HCT116 (cell line): ENCODE measurements around the gene CALHM3. TPM values are rescaled to one million over a fixed set of nuclear protein-coding genes. Genes with fewer than 3 reads are reported as not detected.

Experiments
- ATAC-seq: fragments of 200-7000 bp; cut with Tn5 transposase; 2 replicates; pipeline ENCODE4 v1.9.1; 2020; ENCODE audit warnings: mild to moderate bottlenecking, moderate library complexity
- BruUV-seq: library from RNA; stranded (reverse); fragments of 400-500 nt; replicated peaks from 2 replicates; lab custom pipeline; 2021; lab: Mats Ljungman, UMichigan
- CTCF ChIA-PET: fragments of 300-600 bp; sonication (Branson Sonifier 250); formaldehyde crosslinking; loops from one replicate; lab custom pipeline; 2021; ENCODE audit warnings: antibody characterized with exemption; lab: Charles Lee
- POLR2A ChIA-PET: fragments of 300-600, 350-600 bp; sonication (Branson Sonifier 250); formaldehyde crosslinking; loops from one replicate; lab custom pipeline; 2021; ENCODE audit warnings: antibody characterized with exemption; lab: Charles Lee
- RAD21 ChIA-PET, 2 experiments: fragments of 300-600 bp; sonication (Branson Sonifier 250); formaldehyde crosslinking; loops; one replicate each; lab custom pipeline; 2023; ENCODE audit warnings: low total read pairs in 2 of 2; ENCODE audit not compliant: uncharacterized antibody in 2 of 2, unreplicated experiment in 2 of 2, low non-redundant PET in 1 of 2; lab: Charles Lee
- DNase-seq: peaks from one replicate; pipeline ENCODE4 v3.0.0-alpha.2; 2010; ENCODE audit warnings: low read depth, low spot score
- H2AFZ ChIP-seq: fragments of 200-600 bp; shearing (Covaris generic), sonication (generic); 2 replicates; pipeline ENCODE4 v1.6.1; 2017; ENCODE audit warnings: low read depth, mixed run types, mixed read lengths, antibody characterized with exemption, low read length; ENCODE audit not compliant: poor library complexity, severe bottlenecking
- H3K27ac ChIP-seq: 2 replicates; pipeline ENCODE4 v1.5.1; 2012; ENCODE audit warnings: low read depth, low read length
- H3K27me3 ChIP-seq: fragments of 200-600 bp; sonication (generic); 2 replicates; pipeline ENCODE4 v1.6.1; 2016; ENCODE audit warnings: mixed run types, low read length, mixed read lengths; ENCODE audit not compliant: insufficient read depth
- H3K36me3 ChIP-seq, 2 experiments: fragments of 200-500 bp in 1 of 2; fragments of 200-600 bp in 1 of 2; sonication (Bioruptor generic) in 1 of 2; sonication (generic) in 1 of 2; 2 replicates each; pipeline versions ENCODE4 v1.5.1 to v1.6.1; 2014 to 2016; ENCODE audit warnings: low read length in 2 of 2, inconsistent platforms in 1 of 2, mixed read lengths in 1 of 2, mixed run types in 1 of 2; ENCODE audit not compliant: insufficient read depth in 2 of 2, control insufficient read depth in 1 of 2
- H3K4me1 ChIP-seq, 2 experiments: fragments of 200-600 bp in 1 of 2; sonication (generic) in 1 of 2; 2 replicates each; pipeline versions ENCODE4 v1.5.1 to v1.6.1; 2012 to 2017; ENCODE audit warnings: low read length in 2 of 2, inconsistent platforms in 1 of 2, mild to moderate bottlenecking in 1 of 2, mixed read lengths in 1 of 2, mixed run types in 1 of 2, moderate library complexity in 1 of 2; ENCODE audit not compliant: insufficient read depth in 2 of 2, control insufficient read depth in 1 of 2
- H3K4me2 ChIP-seq: fragments of 200-600 bp; sonication (generic); 2 replicates; pipeline ENCODE4 v1.6.1; 2017; ENCODE audit warnings: mixed run types, low read length, mixed read lengths
- H3K4me3 ChIP-seq, 2 experiments: fragments of 200-600 bp in 1 of 2; sonication (generic) in 1 of 2; replicated peaks in 1 of 2; 2 replicates each; pipeline ENCODE4 v1.5.1; 2011 to 2016; ENCODE audit warnings: low read length in 2 of 2, control low read depth in 1 of 2, low read depth in 1 of 2, mild to moderate bottlenecking in 1 of 2, mixed read lengths in 1 of 2, mixed run types in 1 of 2
- H3K79me2 ChIP-seq: fragments of 200-600 bp; sonication (generic); 2 replicates; pipeline ENCODE4 v1.6.1; 2017; ENCODE audit warnings: mild to moderate bottlenecking, mixed run types, low read length, moderate library complexity, mixed read lengths; ENCODE audit not compliant: insufficient read depth
- H3K9ac ChIP-seq: fragments of 200-600 bp; sonication (generic); 2 replicates; pipeline ENCODE4 v1.6.1; 2016; ENCODE audit warnings: low read length, mixed read lengths
- H3K9me2 ChIP-seq: fragments of 200-600 bp; sonication (generic), shearing (Covaris generic); 2 replicates; pipeline ENCODE4 v1.6.1; 2017; ENCODE audit warnings: mixed run types, mild to moderate bottlenecking, moderate library complexity; ENCODE audit not compliant: insufficient read depth
- H3K9me3 ChIP-seq, 2 experiments: fragments of 200-500 bp in 1 of 2; fragments of 200-600 bp in 1 of 2; sonication (Bioruptor generic) in 1 of 2; sonication (generic) in 1 of 2; 2 replicates each; pipeline ENCODE4 v1.6.1; 2014 to 2017; ENCODE audit warnings: low read length in 2 of 2, mixed read lengths in 2 of 2, inconsistent platforms in 1 of 2, low read depth in 1 of 2, mild to moderate bottlenecking in 1 of 2, mixed run types in 1 of 2, moderate library complexity in 1 of 2; ENCODE audit not compliant: control insufficient read depth in 1 of 2, insufficient read depth in 1 of 2
- H4K20me1 ChIP-seq: fragments of 200-600 bp; sonication (generic), shearing (Covaris generic); 2 replicates; pipeline ENCODE4 v1.6.1; 2017; ENCODE audit warnings: mixed run types, mild to moderate bottlenecking, moderate library complexity; ENCODE audit not compliant: insufficient read depth
- ATF3 ChIP-seq: IDR thresholded peaks from 2 replicates; pipeline ENCODE4 v1.6.1; 2012
- CBX3 ChIP-seq: IDR thresholded peaks from 2 replicates; pipeline ENCODE4 v1.6.1; 2012; ENCODE audit warnings: low read depth
- FOSL1 ChIP-seq: IDR thresholded peaks from 2 replicates; pipeline ENCODE4 v1.6.1; 2012; ENCODE audit warnings: low read depth
- POLR2AphosphoS5 ChIP-seq: IDR thresholded peaks from 2 replicates; pipeline ENCODE4 v1.6.1; 2011; ENCODE audit warnings: mild to moderate bottlenecking, low read depth, low read length, moderate library complexity
- REST ChIP-seq: IDR thresholded peaks from 2 replicates; pipeline ENCODE4 v1.6.1; 2012; ENCODE audit warnings: low read depth
- SP1 ChIP-seq: IDR thresholded peaks from 2 replicates; pipeline ENCODE4 v1.6.1; 2012; ENCODE audit warnings: low read depth
- SRF ChIP-seq: IDR thresholded peaks from 2 replicates; pipeline ENCODE4 v1.6.1; 2012; ENCODE audit warnings: low read depth
- YY1 ChIP-seq: IDR thresholded peaks from 2 replicates; pipeline ENCODE4 v1.6.1; 2011; ENCODE audit warnings: low read length, low read depth, moderate library complexity, mild to moderate bottlenecking; ENCODE audit not compliant: insufficient replicate concordance; ENCODE audit errors: extremely low read depth
- ZNF274 ChIP-seq: fragments of 200-500 bp; sonication (Bioruptor generic); IDR thresholded peaks from 2 replicates; pipeline ENCODE4 v1.6.1; 2014; ENCODE audit warnings: mild to moderate bottlenecking, low read depth, low read length, inconsistent platforms
- intact Hi-C: fragments of 100-400 bp; cut with micrococcal nuclease; formaldehyde crosslinking; loops from 2 replicates; pipeline ENCODE4 v1.10.0; 2022
- total RNA-seq: library from RNA; stranded (reverse); gene quantifications from one replicate; pipeline ENCODE4 v1.2.1, GENCODE V29; 2021; ENCODE audit not compliant: unreplicated experiment

The CALHM3 gene
- total RNA-seq, 1 experiment from 2014 or later: 0.49 TPM

DNA sequence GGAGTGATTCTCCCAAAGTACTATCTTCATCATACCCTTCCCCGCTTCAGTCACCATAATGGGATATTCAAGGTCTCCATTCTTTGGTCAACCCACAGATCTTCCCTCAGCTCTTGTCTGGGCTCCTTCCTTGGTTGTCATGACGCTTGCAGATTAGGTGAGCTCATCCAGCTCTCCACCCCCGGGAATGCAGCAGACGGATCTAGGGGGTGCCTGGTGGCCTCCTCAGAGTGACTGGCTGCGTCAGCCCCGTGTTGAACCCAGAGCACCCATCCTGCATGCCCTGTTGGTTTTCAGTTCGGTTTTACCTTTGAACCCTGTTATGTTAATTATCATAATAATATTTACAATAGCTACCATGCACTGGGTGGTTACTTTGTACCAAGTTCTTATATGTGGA is 20.8 kb upstream of the CALHM3 start:
- no peaks in the 10 kb centered on the region for H3K9me2 ChIP-seq
- H4K20me1 ChIP-seq: no peaks in the 10 kb centered on the region
- no peak overlapping the region for H2AFZ ChIP-seq
- no peaks in the 10 kb centered on the region for H3K36me3 ChIP-seq
- H3K9ac ChIP-seq: no peak overlapping the region
- BruUV-seq: no TSS peak
- H3K4me1 ChIP-seq: peaks cover 9 to 14% of the 10 kb centered on the region in 2 experiments
- H3K27ac ChIP-seq: no peak overlapping the region
- DNase-seq: no peak
- no peaks in the 10 kb centered on the region for H3K79me2 ChIP-seq
- H3K27me3 ChIP-seq: no peaks in the 10 kb centered on the region
- intact Hi-C loops: no loop called here
- TF ChIP-seq CBX3: no peak
- no peak for TF ChIP-seq SRF
- no peak for TF ChIP-seq POLR2AphosphoS5
- no peak for TF ChIP-seq ATF3
- TF ChIP-seq REST: no peak
- no peak for TF ChIP-seq ZNF274
- TF ChIP-seq YY1: no peak
- no peak for TF ChIP-seq SP1
- TF ChIP-seq FOSL1: no peak
- H3K9me3 ChIP-seq: no peaks in the 10 kb centered on the region
- RAD21 ChIA-PET: no interaction called here
- H3K4me2 ChIP-seq: no peak overlapping the region
- CTCF ChIA-PET: no interaction called here
- POLR2A ChIA-PET: no interaction called here
- ATAC-seq: no peak
- no peak overlapping the region for H3K4me3 ChIP-seq
